Stimulated activated CD4-positive, alpha-beta T cell treated with anti-CD3 and anti-CD28 coated beads, Interleukin-2, amount 100 ng/mL, for 24 hours (primary cell): ENCODE measurements around the gene SPHK2.
"Not testable (repeated sequence)": the region's sequence is repeated elsewhere in the genome, so short reads cannot be mapped to it uniquely, and the experiment has no call there.

Experiments used
- DNase-seq, 2 donors: peaks; one replicate each; pipeline ENCODE4 v3.0.0-alpha.2; 2020

Gene SPHK2

GRCh38 chr19:48625891-48626327 is 6.6 kb downstream of the SPHK2 start:
- no peak for DNase-seq

GRCh38 chr19:48627201-48627864 is 8.0 kb downstream of the SPHK2 start:
- DNase-seq: no peak

GRCh38 chr19:48627865-48628314 is 8.6 kb downstream of the SPHK2 start:
- DNase-seq: no peak

DNA sequence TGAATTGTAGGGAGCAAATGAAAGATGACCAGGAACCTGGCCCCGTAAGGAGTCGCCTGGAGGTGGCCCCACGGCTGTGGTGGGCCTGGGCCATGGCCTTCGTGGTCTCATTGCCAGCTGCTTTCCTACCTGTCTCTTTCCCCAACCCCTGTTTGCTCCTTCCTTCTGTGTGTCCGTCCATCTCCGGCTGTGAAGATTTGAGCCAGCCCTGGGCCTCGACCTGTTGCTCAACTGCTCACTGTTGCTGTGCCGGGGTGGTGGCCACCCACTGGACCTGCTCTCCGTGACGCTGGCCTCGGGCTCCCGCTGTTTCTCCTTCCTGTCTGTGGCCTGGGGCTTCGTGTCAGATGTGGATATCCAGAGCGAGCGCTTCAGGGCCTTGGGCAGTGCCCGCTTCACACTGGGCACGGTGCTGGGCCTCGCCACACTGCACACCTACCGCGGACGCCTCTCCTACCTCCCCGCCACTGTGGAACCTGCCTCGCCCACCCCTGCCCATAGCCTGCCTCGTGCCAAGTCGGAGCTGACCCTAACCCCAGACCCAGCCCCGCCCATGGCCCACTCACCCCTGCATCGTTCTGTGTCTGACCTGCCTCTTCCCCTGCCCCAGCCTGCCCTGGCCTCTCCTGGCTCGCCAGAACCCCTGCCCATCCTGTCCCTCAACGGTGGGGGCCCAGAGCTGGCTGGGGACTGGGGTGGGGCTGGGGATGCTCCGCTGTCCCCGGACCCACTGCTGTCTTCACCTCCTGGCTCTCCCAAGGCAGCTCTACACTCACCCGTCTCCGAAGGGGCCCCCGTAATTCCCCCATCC is 9.4 kb downstream of the SPHK2 start:
- DNase-seq: no peak

DNA sequence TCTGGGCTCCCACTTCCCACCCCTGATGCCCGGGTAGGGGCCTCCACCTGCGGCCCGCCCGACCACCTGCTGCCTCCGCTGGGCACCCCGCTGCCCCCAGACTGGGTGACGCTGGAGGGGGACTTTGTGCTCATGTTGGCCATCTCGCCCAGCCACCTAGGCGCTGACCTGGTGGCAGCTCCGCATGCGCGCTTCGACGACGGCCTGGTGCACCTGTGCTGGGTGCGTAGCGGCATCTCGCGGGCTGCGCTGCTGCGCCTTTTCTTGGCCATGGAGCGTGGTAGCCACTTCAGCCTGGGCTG is 9.9 kb downstream of the SPHK2 start:
- no peak for DNase-seq

DNA sequence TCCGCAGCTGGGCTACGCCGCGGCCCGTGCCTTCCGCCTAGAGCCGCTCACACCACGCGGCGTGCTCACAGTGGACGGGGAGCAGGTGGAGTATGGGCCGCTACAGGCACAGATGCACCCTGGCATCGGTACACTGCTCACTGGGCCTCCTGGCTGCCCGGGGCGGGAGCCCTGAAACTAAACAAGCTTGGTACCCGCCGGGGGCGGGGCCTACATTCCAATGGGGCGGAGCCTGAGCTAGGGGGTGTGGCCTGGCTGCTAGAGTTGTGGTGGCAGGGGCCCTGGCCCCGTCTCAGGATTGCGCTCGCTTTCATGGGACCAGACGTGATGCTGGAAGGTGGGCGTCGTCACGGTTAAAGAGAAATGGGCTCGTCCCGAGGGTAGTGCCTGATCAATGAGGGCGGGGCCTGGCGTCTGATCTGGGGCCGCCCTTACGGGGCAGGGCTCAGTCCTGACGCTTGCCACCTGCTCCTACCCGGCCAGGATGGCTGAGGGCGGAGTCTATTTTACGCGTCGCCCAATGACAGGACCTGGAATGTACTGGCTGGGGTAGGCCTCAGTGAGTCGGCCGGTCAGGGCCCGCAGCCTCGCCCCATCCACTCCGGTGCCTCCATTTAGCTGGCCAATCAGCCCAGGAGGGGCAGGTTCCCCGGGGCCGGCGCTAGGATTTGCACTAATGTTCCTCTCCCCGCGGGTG is 10.4 kb downstream of the SPHK2 start:
- DNase-seq: peak in 1 of 2 donors; percentile 51

DNA sequence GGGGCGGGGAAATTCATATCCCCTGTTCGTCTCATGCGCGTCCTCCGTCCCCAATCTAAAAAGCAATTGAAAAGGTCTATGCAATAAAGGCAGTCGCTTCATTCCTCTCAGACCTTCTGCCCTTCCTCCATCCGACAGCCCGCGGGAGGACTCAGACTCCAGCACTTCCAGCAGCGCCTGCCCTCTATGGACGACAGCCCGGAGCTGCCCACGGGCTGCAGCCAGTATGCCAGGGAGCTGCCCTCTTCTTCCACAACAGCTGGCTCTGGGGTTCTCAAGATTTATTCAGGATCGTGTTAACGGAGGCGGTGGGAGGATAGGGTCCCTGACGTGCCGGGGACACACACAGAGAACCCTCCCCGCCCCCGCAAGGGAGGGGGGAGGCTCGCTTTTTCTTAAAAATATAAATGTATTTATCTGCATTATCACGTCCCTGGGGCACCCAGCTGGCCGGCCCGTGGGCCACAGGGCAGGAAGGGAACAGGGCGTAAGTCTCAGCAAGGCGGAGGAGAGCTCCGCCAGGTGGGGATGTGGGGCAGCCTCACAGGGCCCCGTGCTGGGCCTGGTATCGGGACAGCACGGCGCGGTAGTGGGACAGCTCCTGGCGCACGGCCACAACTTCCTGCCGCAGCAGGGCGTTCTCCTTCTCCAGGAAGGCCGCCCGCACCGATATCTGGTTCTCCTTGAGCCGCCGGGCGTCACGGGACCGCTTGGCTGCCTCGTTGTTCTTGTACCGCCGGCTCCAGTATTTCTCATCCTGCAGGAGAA is 11.2 kb downstream of the SPHK2 start:
- no peak for DNase-seq

DNA sequence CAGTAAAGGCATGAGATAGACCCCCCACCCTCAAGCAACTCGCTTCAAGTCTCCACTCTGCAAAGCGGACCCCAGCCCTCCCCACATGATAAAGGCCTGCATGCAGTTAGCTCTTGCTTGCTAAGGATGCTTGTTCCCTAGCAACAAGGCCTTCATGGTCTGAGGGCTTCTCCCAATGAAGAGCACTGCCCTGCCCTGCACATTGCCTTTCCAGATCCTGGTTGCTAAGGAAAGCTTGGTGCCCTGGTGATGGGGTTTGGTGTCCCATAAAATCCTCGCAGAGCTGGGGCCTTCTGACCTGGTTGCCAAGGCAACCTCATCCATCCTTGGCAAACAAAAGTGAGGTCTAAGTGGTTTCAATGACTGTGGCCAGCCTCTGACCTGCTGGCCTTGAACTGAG is 11.9 kb downstream of the SPHK2 start:
- no peak for DNase-seq

DNA sequence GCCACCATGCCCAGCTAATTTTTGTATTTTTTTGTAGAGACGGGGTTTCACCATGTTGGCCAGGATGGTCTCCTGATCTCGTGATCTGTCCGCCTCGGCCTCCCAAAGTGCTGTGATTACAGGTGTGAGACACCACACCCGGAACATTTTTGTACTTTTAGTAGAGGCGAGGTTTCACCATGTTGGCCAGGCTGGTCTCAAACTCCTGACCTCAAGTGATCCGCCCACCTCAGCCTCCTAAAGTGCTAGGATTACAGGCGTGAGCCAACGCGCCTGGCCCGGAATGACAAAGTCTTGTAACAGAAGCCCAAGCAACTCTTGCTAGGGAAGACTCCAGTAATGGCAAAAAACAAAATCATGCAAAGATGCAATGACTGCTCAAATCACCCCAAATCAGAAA is 13.0 kb downstream of the SPHK2 start:
- DNase-seq: not testable (repeated sequence)

DNA sequence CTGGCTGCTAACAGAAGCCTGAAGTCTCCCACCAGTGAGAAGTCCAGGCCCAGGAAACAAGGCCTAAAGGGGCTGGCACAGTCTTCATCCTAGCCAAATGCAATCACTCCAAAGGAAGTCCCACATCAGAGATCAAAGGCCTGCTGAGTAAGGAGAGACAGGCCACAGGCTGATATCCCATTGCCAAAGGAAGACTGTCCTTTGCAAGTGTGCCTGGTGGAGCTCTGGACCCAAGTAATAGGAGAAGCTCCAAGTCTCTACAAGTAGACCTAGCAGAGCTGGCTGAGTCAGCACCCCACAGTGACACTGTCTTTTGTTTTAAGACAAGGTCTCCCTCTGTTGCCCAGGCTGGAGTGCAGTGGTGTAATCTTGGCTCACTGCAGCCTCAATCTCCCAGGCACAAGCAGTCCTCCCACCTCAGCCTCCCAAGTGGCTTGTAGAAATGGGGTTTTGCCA is 13.4 kb downstream of the SPHK2 start:
- no peak for DNase-seq

DNA sequence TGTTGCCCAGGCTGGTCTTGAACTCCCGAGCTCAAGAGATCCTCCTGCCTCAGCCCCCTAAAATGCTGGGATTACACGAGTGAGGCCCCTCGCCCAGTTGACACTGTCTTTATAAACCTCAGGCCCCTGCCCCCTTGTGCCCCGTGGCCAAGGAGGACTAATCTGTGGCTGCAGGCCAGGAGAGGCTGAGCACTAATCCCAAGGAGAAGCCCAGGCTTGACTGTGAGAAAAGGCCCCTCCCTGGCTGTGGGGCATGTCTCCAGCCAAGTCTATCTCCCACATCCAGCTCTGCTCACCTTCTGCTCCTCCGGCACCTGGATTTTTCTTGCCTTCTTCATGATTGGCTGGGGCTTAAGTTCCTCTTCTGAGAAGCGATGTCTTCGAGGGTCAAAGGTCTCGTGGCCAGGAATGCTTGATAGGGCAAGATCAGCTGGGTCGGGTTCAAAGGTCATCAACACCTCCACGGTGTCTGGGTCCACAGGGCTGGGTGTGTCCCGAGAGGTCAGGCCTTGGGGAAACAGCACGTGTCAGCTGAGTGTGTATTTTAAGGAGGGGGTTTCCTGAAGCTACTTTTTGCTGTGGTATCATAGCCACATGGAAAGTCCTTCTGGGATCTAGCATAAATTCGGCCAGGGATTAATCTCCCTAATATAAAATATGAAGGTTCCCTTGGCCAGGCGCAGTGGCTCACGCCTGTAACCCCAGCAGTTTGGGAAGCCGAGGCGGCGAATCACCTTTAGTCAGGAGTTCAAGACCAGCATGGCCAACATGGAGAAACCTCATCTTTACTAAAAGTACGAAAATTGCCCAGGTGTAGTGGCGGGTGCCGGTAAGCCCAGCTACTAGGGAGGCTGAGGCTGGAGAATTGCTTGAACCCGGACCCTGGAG is 14.1 kb downstream of the SPHK2 start:
- no peak for DNase-seq

DNA sequence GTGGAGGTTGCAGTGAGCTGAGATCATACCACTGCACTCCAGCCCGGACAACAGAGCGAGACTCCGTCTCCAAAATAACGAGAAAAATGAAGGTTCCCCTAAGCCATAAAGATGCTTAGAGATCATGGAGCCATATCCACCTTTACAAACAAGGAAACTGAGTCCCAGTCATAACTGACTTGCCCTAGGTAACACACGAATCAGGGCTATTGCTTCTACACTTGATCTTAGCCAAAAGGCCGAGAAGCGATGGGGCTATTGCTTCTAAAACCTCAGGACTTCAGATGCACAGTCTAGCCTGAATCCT is 14.7 kb downstream of the SPHK2 start:
- DNase-seq: no peak

GRCh38 chr19:48634424-48635262 is 15.3 kb downstream of the SPHK2 start:
- peak; percentile 94 to 96 for DNase-seq

DNA sequence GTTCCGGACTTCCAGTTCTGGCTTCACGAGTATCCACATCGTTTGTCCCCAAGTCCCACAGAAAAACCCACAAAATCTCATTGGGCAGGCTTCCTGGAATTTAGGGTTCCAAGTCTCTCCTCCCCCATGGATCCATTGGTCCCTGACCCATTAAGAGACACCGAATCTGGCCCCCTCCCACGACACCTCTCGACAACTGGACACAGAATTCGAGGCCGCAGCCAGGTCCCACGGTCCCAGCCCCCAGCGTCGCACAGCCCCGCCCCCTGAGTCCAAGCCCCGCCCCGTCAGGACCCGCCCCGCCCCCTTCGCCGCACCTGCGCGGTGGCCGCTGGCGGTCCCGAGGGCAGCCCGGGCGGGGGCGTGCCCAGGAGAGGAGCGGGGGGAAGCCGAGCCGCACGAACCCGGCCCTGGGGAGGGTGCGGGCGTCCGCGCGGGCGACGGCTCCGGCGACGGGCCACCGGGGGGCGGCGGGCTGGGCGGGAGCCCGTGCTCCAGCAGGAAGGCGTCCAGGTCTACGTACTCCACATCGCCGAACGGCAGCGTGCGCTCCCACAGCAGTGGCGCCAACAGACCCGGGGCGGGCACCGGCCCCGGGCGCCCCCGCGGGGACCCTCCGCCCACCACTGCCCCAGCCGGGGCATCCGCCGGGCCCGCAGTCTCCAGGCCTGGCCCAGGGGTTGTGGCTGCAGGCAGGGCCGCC is 16.1 kb downstream of the SPHK2 start:
- peak; percentile 79 to 80 for DNase-seq

- no peak for DNase-seq
Measured at GRCh38 chr19:48635966-48636858, 16.9 kb downstream of the SPHK2 start.

GRCh38 chr19:48636859-48637448 is 17.6 kb downstream of the SPHK2 start, which contains the start of gene DBP:
DBP (minus strand) TSS chr19:48637379; CDS start chr19:48636994, 385 bp downstream.
- no peak for DNase-seq

GRCh38 chr19:48637449-48637947 is 18.2 kb downstream of the SPHK2 start:
- DNase-seq: peak; percentile 98 to 100

DNA sequence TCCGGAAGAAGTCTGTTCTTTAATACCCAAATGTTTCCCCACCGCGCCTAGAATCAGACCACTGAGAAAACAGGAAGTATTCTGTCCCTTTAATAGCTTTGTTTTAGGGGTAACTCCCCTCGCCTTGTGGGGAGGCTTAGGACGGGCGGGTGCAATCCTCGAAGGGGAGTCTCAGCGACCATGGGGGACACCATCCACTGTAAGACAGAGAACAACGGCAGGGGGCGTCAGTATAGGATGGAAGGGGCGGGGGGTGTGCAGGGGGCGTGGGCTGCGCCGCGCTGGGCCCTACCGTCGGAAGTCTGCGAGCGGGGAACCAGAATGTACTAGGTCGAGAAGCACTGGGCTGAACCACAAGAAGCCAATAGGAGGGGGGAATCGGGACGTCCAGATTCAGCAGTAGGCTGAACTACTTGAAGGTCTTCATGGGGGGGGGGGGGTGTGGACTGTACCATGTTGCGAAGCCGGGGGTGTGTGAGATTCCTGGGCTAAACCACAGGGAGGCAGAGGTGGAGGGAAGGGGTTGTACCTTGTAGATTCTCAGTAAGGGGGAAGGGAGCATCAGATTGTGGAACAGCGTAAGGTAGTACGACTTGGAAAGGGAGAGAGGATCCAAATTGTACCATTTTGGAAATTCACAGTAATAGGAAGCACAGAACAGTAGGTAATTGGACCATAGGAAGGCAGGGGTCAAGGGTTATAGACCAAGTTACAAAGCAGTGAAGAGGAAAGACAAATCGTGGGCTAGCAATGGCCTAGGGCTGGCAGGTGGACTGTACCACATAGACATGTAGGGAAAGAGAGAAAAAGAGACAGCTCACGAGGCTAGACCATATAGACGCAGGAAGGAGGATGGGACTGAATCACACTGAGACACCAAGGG is 18.9 kb downstream of the SPHK2 start:
- DNase-seq: peak; percentile 69 to 80
